K562 (cell line): ENCODE results near the gene DXO. TPM values are rescaled to one million over a fixed set of nuclear protein-coding genes. Genes with fewer than 3 reads are reported as not detected.

Experiments
- CTBP1 ChIP-seq: fragments of 450-650 bp; IDR thresholded peaks from 2 replicates; pipeline ENCODE4 v1.6.1; 2016; ENCODE audit warnings: borderline replicate concordance
- E2F3 ChIP-seq: fragments of 250-450 bp; sonication (Bioruptor Pico); IDR thresholded peaks from 2 replicates; pipeline ENCODE4 v1.4.0; 2020; ENCODE audit warnings: mild to moderate bottlenecking
- HDAC1 ChIP-seq, 2 experiments: fragments of 450-650 bp; IDR thresholded peaks; 2 replicates each; pipeline ENCODE4 v1.6.1; 2016 to 2017; ENCODE audit warnings: inconsistent platforms in 1 of 2, mild to moderate bottlenecking in 1 of 2, moderate library complexity in 1 of 2
- HINFP ChIP-seq: fragments of 450-650 bp; conservative IDR thresholded peaks from 2 replicates; pipeline ENCODE4 v1.6.1; 2016; ENCODE audit warnings: missing genetic modification characterization, low read depth, mild to moderate bottlenecking, control low read depth, missing compliant biosample characterization
- NEUROD1 ChIP-seq: fragments of 150-350 bp; IDR thresholded peaks from 2 replicates; pipeline ENCODE4 v1.6.1; 2014; ENCODE audit warnings: borderline replicate concordance, low read length, low read depth; ENCODE audit not compliant: partially characterized antibody
- RB1 ChIP-seq: fragments of 450-650 bp; IDR thresholded peaks from 2 replicates; pipeline ENCODE4 v1.6.1; 2017; ENCODE audit warnings: low read depth, mild to moderate bottlenecking
- SMARCA5 ChIP-seq: fragments of 450-650 bp; IDR thresholded peaks from 2 replicates; pipeline ENCODE4 v1.6.1; 2016
- SREBF1 ChIP-seq: fragments of 150-350 bp; IDR thresholded peaks from 2 replicates; pipeline ENCODE4 v1.6.1; 2014; ENCODE audit warnings: antibody characterized with exemption, low read depth, low read length, borderline replicate concordance
- ZBTB11 ChIP-seq, 3 experiments: fragments of 200-800 bp in 1 of 3; fragments of 250-450 bp in 1 of 3; fragments of 450-650 bp in 1 of 3; sonication (Bioruptor Pico) in 1 of 3; sonication (Bioruptor generic) in 1 of 3; formaldehyde crosslinking in 1 of 3; IDR thresholded peaks; 2 replicates each; pipeline versions ENCODE4 v1.6.1 to v1.8.0; 2016 to 2022; ENCODE audit warnings: mild to moderate bottlenecking in 2 of 3, missing genetic modification characterization in 2 of 3, missing compliant biosample characterization in 1 of 3, moderate library complexity in 1 of 3
- polyA plus RNA-seq, 8 experiments: library from polyadenylated mRNA; depleted of rRNA in 4 of 8; stranded (reverse) in 5 of 8; unstranded in 3 of 8; fragments of >200 nt; fragmentation: Nextera tagmentation in 2 of 8; fragmentation: Illumina TruSeq in 1 of 8; extraction: Ambion mirVana in 2 of 8; extraction: Trizol in 1 of 8; gene quantifications; 2 replicates each; pipeline versions ENCODE4 v1.2.1 to v1.2.3, GENCODE V29; 2011 to 2014; ENCODE audit warnings: inconsistent platforms in 1 of 8, missing spikeins in 1 of 8
- total RNA-seq, 7 experiments: library from RNA; depleted of rRNA in 6 of 7; stranded (reverse); fragments of >200 nt in 6 of 7; fragmentation: Illumina TruSeq in 2 of 7; extraction: Trizol in 2 of 7; gene quantifications; 2 replicates each; pipeline versions ENCODE4 v1.2.1 to v1.2.3, GENCODE V29; 2011 to 2021; ENCODE audit warnings: low replicate concordance in 1 of 7
- TF ChIP-seq, protein P1 (sequence below): sonication (generic); formaldehyde crosslinking; IDR thresholded peaks from 2 replicates; pipeline ENCODE4 v1.8.0; 2022; ENCODE audit warnings: mild to moderate bottlenecking, low read depth, missing genetic modification reagents
- TF ChIP-seq, protein P2 (sequence below): fragments of 450-650 bp; formaldehyde crosslinking; IDR thresholded peaks from 2 replicates; pipeline ENCODE4 v1.4.0; 2022; ENCODE audit warnings: mild to moderate bottlenecking, moderate library complexity
- TF ChIP-seq, protein P3 (sequence below): sonication (generic); formaldehyde crosslinking; IDR thresholded peaks from 2 replicates; pipeline ENCODE4 v1.8.1; 2023; ENCODE audit warnings: missing genetic modification reagents, mild to moderate bottlenecking, borderline replicate concordance

The DXO gene
- total and polyA plus RNA-seq, 9 of the 15 experiments (the other 6 are each of a cell fraction or from before 2014, with no cell fraction given): 6.4 to 35.1 (median 19.4) TPM

- TF ChIP-seq, protein P1, sequence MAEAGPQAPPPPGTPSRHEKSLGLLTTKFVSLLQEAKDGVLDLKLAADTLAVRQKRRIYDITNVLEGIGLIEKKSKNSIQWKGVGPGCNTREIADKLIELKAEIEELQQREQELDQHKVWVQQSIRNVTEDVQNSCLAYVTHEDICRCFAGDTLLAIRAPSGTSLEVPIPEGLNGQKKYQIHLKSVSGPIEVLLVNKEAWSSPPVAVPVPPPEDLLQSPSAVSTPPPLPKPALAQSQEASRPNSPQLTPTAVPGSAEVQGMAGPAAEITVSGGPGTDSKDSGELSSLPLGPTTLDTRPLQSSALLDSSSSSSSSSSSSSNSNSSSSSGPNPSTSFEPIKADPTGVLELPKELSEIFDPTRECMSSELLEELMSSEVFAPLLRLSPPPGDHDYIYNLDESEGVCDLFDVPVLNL (CRISPR knock-in tag): no peak
- peak; percentile 38 for TF ChIP-seq NEUROD1
- TF ChIP-seq E2F3 (CRISPR knock-in tag): peak; percentile 87
- no peak; the same call in none of the 2 replicates for TF ChIP-seq SREBF1
- TF ChIP-seq, protein P2, sequence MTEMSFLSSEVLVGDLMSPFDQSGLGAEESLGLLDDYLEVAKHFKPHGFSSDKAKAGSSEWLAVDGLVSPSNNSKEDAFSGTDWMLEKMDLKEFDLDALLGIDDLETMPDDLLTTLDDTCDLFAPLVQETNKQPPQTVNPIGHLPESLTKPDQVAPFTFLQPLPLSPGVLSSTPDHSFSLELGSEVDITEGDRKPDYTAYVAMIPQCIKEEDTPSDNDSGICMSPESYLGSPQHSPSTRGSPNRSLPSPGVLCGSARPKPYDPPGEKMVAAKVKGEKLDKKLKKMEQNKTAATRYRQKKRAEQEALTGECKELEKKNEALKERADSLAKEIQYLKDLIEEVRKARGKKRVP (CRISPR knock-in tag): peak; percentile 70
- TF ChIP-seq SMARCA5: no peak
- TF ChIP-seq, protein P3, sequence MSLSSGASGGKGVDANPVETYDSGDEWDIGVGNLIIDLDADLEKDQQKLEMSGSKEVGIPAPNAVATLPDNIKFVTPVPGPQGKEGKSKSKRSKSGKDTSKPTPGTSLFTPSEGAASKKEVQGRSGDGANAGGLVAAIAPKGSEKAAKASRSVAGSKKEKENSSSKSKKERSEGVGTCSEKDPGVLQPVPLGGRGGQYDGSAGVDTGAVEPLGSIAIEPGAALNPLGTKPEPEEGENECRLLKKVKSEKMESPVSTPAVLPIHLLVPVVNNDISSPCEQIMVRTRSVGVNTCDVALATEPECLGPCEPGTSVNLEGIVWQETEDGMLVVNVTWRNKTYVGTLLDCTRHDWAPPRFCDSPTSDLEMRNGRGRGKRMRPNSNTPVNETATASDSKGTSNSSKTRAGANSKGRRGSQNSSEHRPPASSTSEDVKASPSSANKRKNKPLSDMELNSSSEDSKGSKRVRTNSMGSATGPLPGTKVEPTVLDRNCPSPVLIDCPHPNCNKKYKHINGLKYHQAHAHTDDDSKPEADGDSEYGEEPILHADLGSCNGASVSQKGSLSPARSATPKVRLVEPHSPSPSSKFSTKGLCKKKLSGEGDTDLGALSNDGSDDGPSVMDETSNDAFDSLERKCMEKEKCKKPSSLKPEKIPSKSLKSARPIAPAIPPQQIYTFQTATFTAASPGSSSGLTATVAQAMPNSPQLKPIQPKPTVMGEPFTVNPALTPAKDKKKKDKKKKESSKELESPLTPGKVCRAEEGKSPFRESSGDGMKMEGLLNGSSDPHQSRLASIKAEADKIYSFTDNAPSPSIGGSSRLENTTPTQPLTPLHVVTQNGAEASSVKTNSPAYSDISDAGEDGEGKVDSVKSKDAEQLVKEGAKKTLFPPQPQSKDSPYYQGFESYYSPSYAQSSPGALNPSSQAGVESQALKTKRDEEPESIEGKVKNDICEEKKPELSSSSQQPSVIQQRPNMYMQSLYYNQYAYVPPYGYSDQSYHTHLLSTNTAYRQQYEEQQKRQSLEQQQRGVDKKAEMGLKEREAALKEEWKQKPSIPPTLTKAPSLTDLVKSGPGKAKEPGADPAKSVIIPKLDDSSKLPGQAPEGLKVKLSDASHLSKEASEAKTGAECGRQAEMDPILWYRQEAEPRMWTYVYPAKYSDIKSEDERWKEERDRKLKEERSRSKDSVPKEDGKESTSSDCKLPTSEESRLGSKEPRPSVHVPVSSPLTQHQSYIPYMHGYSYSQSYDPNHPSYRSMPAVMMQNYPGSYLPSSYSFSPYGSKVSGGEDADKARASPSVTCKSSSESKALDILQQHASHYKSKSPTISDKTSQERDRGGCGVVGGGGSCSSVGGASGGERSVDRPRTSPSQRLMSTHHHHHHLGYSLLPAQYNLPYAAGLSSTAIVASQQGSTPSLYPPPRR: 0 out of 2 replicates have a peak, but pooled peaks have one; percentile 44
- peak; percentile 75; the same call in 1 of the 2 replicates for TF ChIP-seq HINFP
- peak in 1 of 2 experiments; percentile 95; a peak in 2 of 4 replicates for TF ChIP-seq HDAC1 (IDR thresholded peaks at IDR 0.05)
- peak; percentile 86 for TF ChIP-seq CTBP1
- TF ChIP-seq ZBTB11 (CRISPR knock-in tag; IDR thresholded peaks at IDR 0.05): peak in 1 of 3 experiments; percentile 94; a peak in 2 of 6 replicates
- TF ChIP-seq RB1: peak; percentile 97
These were observed 12.9 kb downstream of the DXO start, which contains the start of the genes NELFE and SKIC2 (continued) for GRCh38 chr6:31958741-31959739.
